Measurements from ENCODE around the gene DNAI7. TPM values are rescaled to one million over a fixed set of nuclear protein-coding genes. Genes with fewer than 3 reads are reported as not detected.

DNAI7 gene
- total and polyA plus RNA-seq, 3 experiments from 2014 or later: not detected

DNA sequence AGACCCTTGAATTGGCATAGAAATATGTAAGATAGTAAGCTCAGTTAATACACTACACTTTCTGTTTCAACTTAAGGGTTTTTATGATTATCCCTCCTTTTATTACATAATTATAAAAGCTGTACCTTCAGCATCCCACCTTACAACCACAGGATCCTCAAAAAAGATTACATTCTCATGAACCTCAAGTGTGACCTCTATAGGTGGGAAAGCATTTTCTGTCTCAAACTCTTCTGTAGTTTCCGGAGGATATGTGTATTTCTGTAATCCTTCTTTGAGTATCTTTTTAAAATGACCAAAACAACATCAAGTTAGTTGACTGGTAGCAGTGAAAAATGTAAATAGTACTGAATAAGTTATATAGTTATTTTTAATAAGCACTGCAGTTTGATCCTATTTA, 75.9 kb downstream of the DNAI7 start:
- H3K36me3 ChIP-seq (ENCODE audit: insufficient read depth, low read length): no peaks in the 10 kb centered on the region
- Mint-ChIP-seq H3K27ac (no peak overlapping the region), H3K4me1 (no peaks in the 10 kb centered on the region), H3K36me3 (no peaks in the 10 kb centered on the region), H3K4me3 (no peak overlapping the region), H3K9me3 (no peaks in the 10 kb centered on the region), H3K27me3 (no peaks in the 10 kb centered on the region)
- H3K9me3 ChIP-seq (ENCODE audit: low read length): no peaks in the 10 kb centered on the region
- ChIA-PET CTCF (interaction anchor here (0.7 kb wide), 1 partner anchor 11 kb away, joined by 3 read pairs; no protein-coding TSS in a partner anchor), POLR2A (interaction anchor here (0.6 kb wide), 1 partner anchor 126 kb away, joined by 6 read pairs; no protein-coding TSS in a partner anchor)
- no peaks in the 10 kb centered on the region for H3K4me1 ChIP-seq (ENCODE audit: insufficient read depth, low read length)
- no peaks in the 10 kb centered on the region for H3K27me3 ChIP-seq (ENCODE audit: insufficient read depth, low read length, poor library complexity, severe bottlenecking)
- H3K4me3 ChIP-seq (ENCODE audit: low read length): no peak overlapping the region
- H3K27ac ChIP-seq (ENCODE audit: low read depth, low read length): no peak overlapping the region
- DNase-seq: no peak

DNA sequence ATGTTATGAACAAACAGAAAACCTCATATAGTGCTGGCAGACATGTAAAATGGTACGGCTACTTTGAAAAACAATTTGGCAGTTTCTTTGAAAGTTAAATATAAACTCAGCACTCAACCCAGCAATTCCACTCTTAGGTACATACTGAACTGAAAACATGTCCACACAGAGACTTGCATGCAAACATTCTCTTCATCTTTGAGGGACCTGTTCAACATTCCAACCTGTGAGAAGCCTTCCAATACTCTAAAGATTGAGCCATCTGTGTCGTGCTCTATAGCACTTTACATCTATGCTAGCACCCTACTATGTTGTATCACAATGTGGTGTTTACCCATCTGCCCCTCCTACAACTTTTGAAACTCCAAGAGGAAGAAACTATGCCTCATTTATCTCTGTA, 79.3 kb downstream of the DNAI7 start:
- ChIA-PET CTCF (interaction anchor here (0.9 kb wide), 1 partner anchor 62 kb away, joined by 5 read pairs; no protein-coding TSS in a partner anchor), POLR2A (interaction anchor here (0.7 kb wide), 1 partner anchor 64 kb away, joined by 3 read pairs; no protein-coding TSS in a partner anchor)
- Histone ChIP-seq H3K27me3 (ENCODE audit: insufficient read depth, low read length, poor library complexity, severe bottlenecking) (no peaks in the 10 kb centered on the region), H3K4me3 (ENCODE audit: low read length) (no peak overlapping the region), H3K36me3 (ENCODE audit: insufficient read depth, low read length) (no peaks in the 10 kb centered on the region), H3K4me1 (ENCODE audit: insufficient read depth, low read length) (no peaks in the 10 kb centered on the region), H3K9me3 (ENCODE audit: low read length) (no peaks in the 10 kb centered on the region), H3K27ac (ENCODE audit: low read depth, low read length) (no peak overlapping the region)
- no peaks in the 10 kb centered on the region for H3K27me3 Mint-ChIP-seq
- no peak overlapping the region for H3K4me3 Mint-ChIP-seq
- H3K9me3 Mint-ChIP-seq: no peaks in the 10 kb centered on the region
- H3K27ac Mint-ChIP-seq: no peak overlapping the region
- no peak for DNase-seq
- no peaks in the 10 kb centered on the region for H3K36me3 Mint-ChIP-seq
- no peaks in the 10 kb centered on the region for H3K4me1 Mint-ChIP-seq

DNA sequence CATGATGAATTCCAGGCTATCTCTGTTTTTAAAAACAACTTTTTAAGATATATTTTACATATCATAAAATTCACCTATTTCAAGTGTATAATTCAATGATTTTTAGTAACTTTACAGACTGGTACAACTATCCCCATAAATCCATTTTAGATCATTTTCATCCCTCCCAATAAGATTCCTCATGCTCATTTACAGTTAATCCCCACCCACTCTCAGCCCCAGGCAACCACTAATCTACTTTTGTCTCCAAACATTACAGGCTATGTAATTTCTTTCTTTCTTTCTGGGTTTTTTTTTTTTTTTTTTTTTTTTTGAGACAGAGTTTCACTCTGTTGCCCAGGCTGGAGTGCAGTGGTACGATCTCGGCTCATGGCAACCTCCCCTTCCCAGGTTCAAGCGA, 81.3 kb downstream of the DNAI7 start:
- Histone ChIP-seq H3K27me3 (ENCODE audit: insufficient read depth, low read length, poor library complexity, severe bottlenecking) (no peaks in the 10 kb centered on the region), H3K36me3 (ENCODE audit: insufficient read depth, low read length) (no peaks in the 10 kb centered on the region), H3K4me1 (ENCODE audit: insufficient read depth, low read length) (no peaks in the 10 kb centered on the region), H3K4me3 (ENCODE audit: low read length) (no peak overlapping the region), H3K27ac (ENCODE audit: low read depth, low read length) (no peak overlapping the region), H3K9me3 (ENCODE audit: low read length) (no peaks in the 10 kb centered on the region)
- no peak overlapping the region for H3K4me3 Mint-ChIP-seq
- peaks cover 0 to 3% (median 0%) of the 10 kb centered on the region in 5 donors for H3K9me3 Mint-ChIP-seq
- H3K36me3 Mint-ChIP-seq: peaks cover 9 to 12% (median 11%) of the 10 kb centered on the region in 3 donors
- no peaks in the 10 kb centered on the region for H3K4me1 Mint-ChIP-seq
- DNase-seq: no peak
- H3K27me3 Mint-ChIP-seq: no peaks in the 10 kb centered on the region
- no peak overlapping the region for H3K27ac Mint-ChIP-seq
- CTCF ChIA-PET: interaction anchor here (0.9 kb wide), 1 partner anchor 17 kb away, joined by 3 read pairs; no protein-coding TSS in a partner anchor
- POLR2A ChIA-PET: no interaction called here

DNA sequence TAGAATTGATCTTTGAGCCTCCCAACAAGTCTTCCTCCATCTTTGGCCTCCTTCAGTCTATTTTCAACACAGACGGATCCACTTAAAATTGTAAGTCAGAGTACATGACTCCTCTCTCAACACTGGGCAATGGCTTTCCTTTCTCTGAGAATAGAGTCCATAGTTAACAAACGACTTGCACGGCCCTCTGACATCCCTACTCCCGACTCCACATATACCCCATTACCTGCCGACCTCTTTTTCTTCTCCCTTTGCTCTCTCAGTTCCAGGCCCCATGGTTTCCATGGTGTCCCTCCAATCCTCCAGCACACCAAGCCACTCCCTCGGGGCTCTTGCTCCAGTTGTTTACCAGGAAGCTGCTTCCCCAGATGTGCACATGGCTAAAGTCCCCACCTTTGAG, 84.7 kb downstream of the DNAI7 start:
- Mint-ChIP-seq H3K27me3 (no peaks in the 10 kb centered on the region), H3K4me3 (no peak overlapping the region), H3K36me3 (peaks cover 16 to 33% (median 19%) of the 10 kb centered on the region in 3 donors), H3K27ac (peak overlapping the region in 1 of 8 donors; percentile 94), H3K9me3 (peaks cover 0 to 3% (median 0%) of the 10 kb centered on the region in 5 donors), H3K4me1 (peaks cover 0 to 4% (median 0%) of the 10 kb centered on the region in 3 donors)
- Histone ChIP-seq H3K4me3 (ENCODE audit: low read length) (no peak overlapping the region), H3K27me3 (ENCODE audit: insufficient read depth, low read length, poor library complexity, severe bottlenecking) (no peaks in the 10 kb centered on the region), H3K36me3 (ENCODE audit: insufficient read depth, low read length) (peaks cover 7% of the 10 kb centered on the region), H3K9me3 (ENCODE audit: low read length) (no peaks in the 10 kb centered on the region), H3K27ac (ENCODE audit: low read depth, low read length) (no peak overlapping the region), H3K4me1 (ENCODE audit: insufficient read depth, low read length) (no peaks in the 10 kb centered on the region)
- DNase-seq: no peak
- POLR2A ChIA-PET: no interaction called here
- CTCF ChIA-PET: no interaction called here

DNA sequence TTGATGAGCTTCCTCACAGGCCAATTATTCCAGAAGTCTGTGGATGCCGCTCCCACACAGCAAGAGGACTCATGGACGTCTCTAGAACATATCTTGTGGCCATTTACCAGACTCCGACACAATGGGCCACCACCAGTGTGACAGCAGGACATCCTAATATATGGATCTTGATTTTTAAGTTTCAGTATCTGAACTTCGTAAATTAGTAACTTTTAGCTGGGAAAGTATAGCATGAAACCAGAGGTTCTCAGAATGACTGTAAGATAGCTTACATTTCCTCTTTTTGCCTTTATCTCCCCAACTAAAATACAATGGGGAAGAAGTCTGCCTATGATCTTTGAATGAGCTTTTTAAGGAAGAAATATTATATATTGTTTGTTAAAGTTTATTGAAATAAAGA, 87.0 kb downstream of the DNAI7 start:
- Mint-ChIP-seq H3K4me3 (no peak overlapping the region), H3K36me3 (peaks cover 16 to 49% (median 25%) of the 10 kb centered on the region in 3 donors), H3K27me3 (no peaks in the 10 kb centered on the region), H3K9me3 (peaks cover 0 to 3% (median 0%) of the 10 kb centered on the region in 5 donors), H3K27ac (peak overlapping the region in 3 of 8 donors; percentile 14 to 86 (median 52)), H3K4me1 (peaks cover 0 to 4% (median 0%) of the 10 kb centered on the region in 3 donors)
- Histone ChIP-seq H3K27ac (ENCODE audit: low read depth, low read length) (no peak overlapping the region), H3K27me3 (ENCODE audit: insufficient read depth, low read length, poor library complexity, severe bottlenecking) (no peaks in the 10 kb centered on the region), H3K4me1 (ENCODE audit: insufficient read depth, low read length) (no peaks in the 10 kb centered on the region), H3K4me3 (ENCODE audit: low read length) (no peak overlapping the region), H3K36me3 (ENCODE audit: insufficient read depth, low read length) (peaks cover 19% of the 10 kb centered on the region), H3K9me3 (ENCODE audit: low read length) (no peaks in the 10 kb centered on the region)
- ChIA-PET CTCF (no interaction called here), POLR2A (no interaction called here)
- DNase-seq: no peak

DNA sequence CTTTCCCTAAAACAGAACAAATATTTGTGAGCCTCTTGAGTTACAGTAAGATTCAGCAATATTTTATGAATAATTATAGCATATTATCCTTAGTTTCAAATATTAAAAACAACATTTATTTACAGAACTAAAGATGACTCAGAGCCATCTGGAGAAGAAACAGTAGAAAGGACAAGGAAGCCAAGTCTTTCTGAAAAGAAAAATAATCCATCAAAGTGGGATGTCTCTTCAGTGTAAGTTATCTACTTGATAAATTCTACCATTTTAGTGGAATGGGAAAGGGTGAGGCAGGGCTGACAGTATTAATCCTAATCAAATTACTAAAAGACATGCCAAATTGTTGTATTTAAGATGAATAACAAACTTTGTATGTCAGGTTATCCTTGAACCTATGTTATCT, 88.1 kb downstream of the DNAI7 start:
- H3K4me1 Mint-ChIP-seq: peaks cover 0 to 4% (median 0%) of the 10 kb centered on the region in 3 donors
- no peak overlapping the region for H3K4me3 Mint-ChIP-seq
- Histone ChIP-seq H3K4me3 (ENCODE audit: low read length) (no peak overlapping the region), H3K4me1 (ENCODE audit: insufficient read depth, low read length) (no peaks in the 10 kb centered on the region), H3K27ac (ENCODE audit: low read depth, low read length) (no peak overlapping the region), H3K27me3 (ENCODE audit: insufficient read depth, low read length, poor library complexity, severe bottlenecking) (no peaks in the 10 kb centered on the region), H3K9me3 (ENCODE audit: low read length) (no peaks in the 10 kb centered on the region), H3K36me3 (ENCODE audit: insufficient read depth, low read length) (peaks cover 21% of the 10 kb centered on the region)
- no peaks in the 10 kb centered on the region for H3K27me3 Mint-ChIP-seq
- H3K36me3 Mint-ChIP-seq: peaks cover 21 to 60% (median 30%) of the 10 kb centered on the region in 3 donors
- ChIA-PET POLR2A (no interaction called here), CTCF (no interaction called here)
- H3K27ac Mint-ChIP-seq: peak overlapping the region in 2 of 8 donors; percentile 33 to 61
- no peak for DNase-seq
- H3K9me3 Mint-ChIP-seq: peaks cover 0 to 3% (median 0%) of the 10 kb centered on the region in 5 donors

DNA sequence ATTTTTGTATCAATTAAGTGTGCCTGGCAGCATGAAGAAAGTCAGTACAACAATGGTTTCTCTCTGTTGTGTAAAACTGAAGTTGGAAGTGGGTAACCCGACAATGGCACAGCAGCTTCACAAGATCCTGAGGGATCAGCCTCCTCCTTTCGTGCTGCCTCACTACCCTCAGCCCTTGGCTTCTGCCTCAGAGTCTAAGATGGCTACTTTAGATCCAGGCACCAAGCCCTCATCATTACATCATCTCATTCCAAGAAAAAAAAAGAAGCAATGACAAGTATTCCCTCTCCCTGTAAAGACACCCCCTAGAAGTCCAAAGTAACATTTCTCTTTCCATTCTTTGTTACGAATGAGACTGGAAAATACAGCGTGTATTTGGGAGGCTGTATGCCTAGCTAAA, 92.6 kb downstream of the DNAI7 start:
- H3K9me3 ChIP-seq (ENCODE audit: low read length): no peaks in the 10 kb centered on the region
- peaks cover 33% of the 10 kb centered on the region for H3K36me3 ChIP-seq (ENCODE audit: insufficient read depth, low read length)
- H3K27ac Mint-ChIP-seq: peak overlapping the region in 3 of 8 donors; percentile 42 to 58 (median 51)
- H3K4me3 ChIP-seq (ENCODE audit: low read length): no peak overlapping the region
- H3K4me1 Mint-ChIP-seq: peaks cover 0 to 6% (median 4%) of the 10 kb centered on the region in 3 donors
- H3K9me3 Mint-ChIP-seq: no peaks in the 10 kb centered on the region
- ChIA-PET CTCF (no interaction called here), POLR2A (no interaction called here)
- H3K27me3 ChIP-seq (ENCODE audit: insufficient read depth, low read length, poor library complexity, severe bottlenecking): no peaks in the 10 kb centered on the region
- no peak overlapping the region for H3K27ac ChIP-seq (ENCODE audit: low read depth, low read length)
- peaks cover 5 to 55% (median 24%) of the 10 kb centered on the region in 3 donors for H3K36me3 Mint-ChIP-seq
- no peak overlapping the region for H3K4me3 Mint-ChIP-seq
- no peaks in the 10 kb centered on the region for H3K4me1 ChIP-seq (ENCODE audit: insufficient read depth, low read length)
- DNase-seq: no peak
- no peaks in the 10 kb centered on the region for H3K27me3 Mint-ChIP-seq

DNA sequence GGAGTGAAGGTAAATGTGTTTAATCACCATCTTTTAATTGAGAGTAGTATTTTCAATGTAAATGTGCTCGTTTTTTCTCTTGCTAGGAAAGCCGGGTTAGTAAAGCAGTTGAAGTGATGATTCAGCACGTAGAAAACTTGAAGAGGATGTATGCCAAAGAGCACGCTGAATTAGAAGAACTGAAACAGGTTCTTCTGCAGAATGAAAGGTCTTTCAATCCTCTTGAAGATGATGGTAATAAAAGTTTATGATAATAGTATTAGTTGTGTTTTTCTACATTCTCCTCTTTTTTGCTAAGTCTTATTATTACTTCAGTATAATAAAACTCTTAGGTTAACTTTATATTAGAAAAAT, 93.9 kb downstream of the DNAI7 start:
- no peaks in the 10 kb centered on the region for H3K9me3 ChIP-seq (ENCODE audit: low read length)
- H3K9me3 Mint-ChIP-seq: no peaks in the 10 kb centered on the region
- peak overlapping the region in 2 of 8 donors; percentile 62 to 65 for H3K27ac Mint-ChIP-seq
- H3K36me3 ChIP-seq (ENCODE audit: insufficient read depth, low read length): peaks cover 38% of the 10 kb centered on the region
- no peak for DNase-seq
- no peaks in the 10 kb centered on the region for H3K27me3 ChIP-seq (ENCODE audit: insufficient read depth, low read length, poor library complexity, severe bottlenecking)
- H3K4me1 ChIP-seq (ENCODE audit: insufficient read depth, low read length): no peaks in the 10 kb centered on the region
- H3K27me3 Mint-ChIP-seq: no peaks in the 10 kb centered on the region
- H3K4me3 Mint-ChIP-seq: no peak overlapping the region
- POLR2A ChIA-PET: no interaction called here
- H3K4me1 Mint-ChIP-seq: peaks cover 0 to 6% (median 4%) of the 10 kb centered on the region in 3 donors
- no peak overlapping the region for H3K4me3 ChIP-seq (ENCODE audit: low read length)
- H3K36me3 Mint-ChIP-seq: peaks cover 8 to 57% (median 31%) of the 10 kb centered on the region in 3 donors
- H3K27ac ChIP-seq (ENCODE audit: low read depth, low read length): no peak overlapping the region
- CTCF ChIA-PET: no interaction called here

Data from CD8-positive, alpha-beta memory T cell (primary cell).